Tibial nerve (tissue), 4 donors: Measurements from ENCODE around the gene NNMT.

Experiments used
- CTCF ChIP-seq, 5 experiments: fragments of 200-600 bp in 3 of 5; fragments of 450-650 bp in 2 of 5; sonication (generic) in 3 of 5; IDR thresholded peaks; one replicate each; pipeline ENCODE4 v1.5.1; 2016 to 2019; ENCODE audit warnings: antibody characterized with exemption in 5 of 5, mild to moderate bottlenecking in 3 of 5, moderate library complexity in 2 of 5
- EP300 ChIP-seq, 2 donors: sonication (generic); formaldehyde crosslinking; IDR thresholded peaks; one replicate each; pipeline ENCODE4 v1.6.1; 2017; ENCODE audit warnings: antibody characterized with exemption in 2 of 2, mild to moderate bottlenecking in 1 of 2
- POLR2A ChIP-seq, 2 donors: fragments of 450-650 bp; IDR thresholded peaks; one replicate each; pipeline ENCODE4 v1.6.1; 2017; ENCODE audit warnings: antibody characterized with exemption in 2 of 2, mild to moderate bottlenecking in 2 of 2, moderate library complexity in 2 of 2

GRCh38 chr11:114353443-114353842 lies 57.2 kb downstream of the NNMT start:
- no peak for TF ChIP-seq CTCF (IDR thresholded peaks at IDR 0.05)
- TF ChIP-seq POLR2A (IDR thresholded peaks at IDR 0.05): no peak
- TF ChIP-seq EP300 (IDR thresholded peaks at IDR 0.05): no peak
